Activated T-helper 1 cell treated with anti-CD3 and anti-CD28 coated beads, Interleukin-12 subunit alpha, Interleukin-12 subunit beta, Interleukin-2, Interleukin-4 antibody, amounts not matched to agents 30 ng/mL and 10 ng/mL and 1 ng/mL, durations not matched to agents 14 hours and 24 hours and 36 hours (primary cell): ENCODE results near the gene SYTL3. TPM values are rescaled to one million over a fixed set of nuclear protein-coding genes. Genes with fewer than 3 reads are reported as not detected.
"Not testable (repeated sequence)": the region's sequence is repeated elsewhere in the genome, so short reads cannot be mapped to it uniquely, and the experiment has no call there.

Experiments
- DNase-seq: peaks from one replicate; pipeline ENCODE4 v3.0.0; 2021; ENCODE audit warnings: low spot score
- H3K27ac Mint-ChIP-seq: one replicate; pipeline ENCODE4 v1.8.0; 2021; ENCODE audit warnings: mild to moderate bottlenecking, mixed read lengths
- H3K27me3 Mint-ChIP-seq: one replicate; pipeline ENCODE4 v1.8.0; 2022; ENCODE audit warnings: mild to moderate bottlenecking, moderate library complexity, mixed read lengths; ENCODE audit not compliant: insufficient read depth
- H3K36me3 Mint-ChIP-seq: one replicate; pipeline ENCODE4 v1.8.0; 2021; ENCODE audit warnings: low read depth, mixed read lengths
- H3K4me1 Mint-ChIP-seq: one replicate; pipeline ENCODE4 v1.8.0; 2021; ENCODE audit warnings: low read depth, mixed read lengths
- H3K4me3 Mint-ChIP-seq: one replicate; pipeline ENCODE4 v1.8.0; 2021; ENCODE audit warnings: mild to moderate bottlenecking, moderate library complexity, mixed read lengths
- H3K9me3 Mint-ChIP-seq: one replicate; pipeline ENCODE4 v1.8.0; 2021; ENCODE audit warnings: mixed read lengths
- intact Hi-C: fragments of 100-400 bp; cut with micrococcal nuclease; formaldehyde crosslinking; loops from one replicate; pipeline ENCODE4 v1.15.1; 2024
- total RNA-seq: library from RNA; stranded (reverse); gene quantifications from 2 replicates; pipeline ENCODE4 v1.2.3, GENCODE V29; 2022

The SYTL3 gene
- total RNA-seq, 1 donor from 2014 or later, result 123 TPM

GRCh38 chr6:158627168-158627939 lies 22.5 kb upstream of the SYTL3 start:
- H3K27me3 Mint-ChIP-seq, result no peaks in the 10 kb centered on the region
- H3K4me3 Mint-ChIP-seq, result no peak overlapping the region
- peaks cover 37% of the 10 kb centered on the region for H3K36me3 Mint-ChIP-seq
- H3K27ac Mint-ChIP-seq, result peak overlapping the region; percentile 86
- no peak for DNase-seq
- no peaks in the 10 kb centered on the region for H3K9me3 Mint-ChIP-seq
- peaks cover 14% of the 10 kb centered on the region for H3K4me1 Mint-ChIP-seq
- intact Hi-C loops, result no loop called here

- Mint-ChIP-seq H3K9me3 (no peaks in the 10 kb centered on the region), H3K36me3 (peaks cover 38% of the 10 kb centered on the region)
Observed at GRCh38 chr6:158627940-158628211, 22.0 kb upstream of the SYTL3 start.

GRCh38 chr6:158628542-158628941 lies 21.3 kb upstream of the SYTL3 start:
- Mint-ChIP-seq H3K4me1 (peaks cover 21% of the 10 kb centered on the region), H3K27ac (no peak overlapping the region), H3K27me3 (no peaks in the 10 kb centered on the region), H3K4me3 (no peak overlapping the region), H3K9me3 (no peaks in the 10 kb centered on the region), H3K36me3 (peaks cover 40% of the 10 kb centered on the region)
- intact Hi-C loops, result no loop called here
- no peak for DNase-seq

More at GRCh38 chr6:158627940-158628211, 22.0 kb upstream of the SYTL3 start:
- Mint-ChIP-seq H3K27ac (no peak overlapping the region), H3K4me3 (no peak overlapping the region), H3K27me3 (no peaks in the 10 kb centered on the region), H3K4me1 (peaks cover 16% of the 10 kb centered on the region)
- no peak for DNase-seq
- intact Hi-C loops, result no loop called here

DNA sequence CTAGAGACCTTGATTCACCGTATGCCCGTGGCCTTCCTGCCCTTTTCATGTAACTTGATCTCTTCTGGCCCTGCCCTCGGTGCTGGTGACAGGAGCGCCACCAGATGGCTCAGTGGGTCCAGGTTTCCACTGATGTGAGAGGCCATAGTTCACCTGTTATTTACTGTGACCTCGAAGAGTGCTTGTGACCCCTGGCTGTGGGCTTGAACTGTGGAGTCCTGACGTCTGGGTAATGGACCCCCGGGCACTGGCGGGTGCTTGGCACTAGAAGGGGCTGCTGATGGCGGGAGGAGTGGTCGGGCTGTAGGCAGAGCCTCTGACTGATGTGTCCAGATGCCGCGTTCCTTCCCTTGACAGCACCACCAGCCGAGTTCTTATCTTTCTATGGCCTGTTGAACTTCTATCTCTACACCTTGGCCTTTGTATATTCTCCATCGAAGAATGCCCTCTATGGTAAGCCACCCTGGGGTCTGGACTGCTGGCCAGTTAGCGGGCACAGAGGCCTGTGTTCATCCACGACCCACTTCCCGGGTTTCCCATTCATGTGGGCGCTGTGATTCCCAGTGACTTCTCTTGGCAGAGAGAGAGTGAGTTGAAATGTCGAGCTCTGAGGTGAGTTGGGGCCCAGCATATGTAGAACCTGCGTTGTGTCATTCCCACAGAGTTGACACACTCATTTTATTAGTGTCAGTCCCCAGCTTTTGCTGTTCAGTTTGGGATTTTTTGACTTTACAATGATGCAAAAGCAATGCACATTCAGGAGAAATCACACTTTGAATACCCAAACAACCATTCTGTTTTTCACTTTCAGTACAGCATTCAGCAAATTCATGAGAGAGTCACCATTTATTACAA lies 20.3 kb upstream of the SYTL3 start:
- no peaks in the 10 kb centered on the region for H3K27me3 Mint-ChIP-seq
- peaks cover 43% of the 10 kb centered on the region for H3K36me3 Mint-ChIP-seq
- intact Hi-C loops, result no loop called here
- H3K4me3 Mint-ChIP-seq, result no peak overlapping the region
- H3K4me1 Mint-ChIP-seq, result peaks cover 23% of the 10 kb centered on the region
- no peaks in the 10 kb centered on the region for H3K9me3 Mint-ChIP-seq
- H3K27ac Mint-ChIP-seq, result peak overlapping the region; percentile 8
- no peak for DNase-seq

GRCh38 chr6:158630938-158631616 lies 18.8 kb upstream of the SYTL3 start:
- H3K36me3 Mint-ChIP-seq, result peaks cover 50% of the 10 kb centered on the region
- intact Hi-C loops, result no loop called here
- peak overlapping the region; percentile 45 for H3K27ac Mint-ChIP-seq
- DNase-seq, result no peak
- no peaks in the 10 kb centered on the region for H3K9me3 Mint-ChIP-seq
- H3K4me3 Mint-ChIP-seq, result no peak overlapping the region
- peaks cover 35% of the 10 kb centered on the region for H3K4me1 Mint-ChIP-seq
- H3K27me3 Mint-ChIP-seq, result no peaks in the 10 kb centered on the region

DNA sequence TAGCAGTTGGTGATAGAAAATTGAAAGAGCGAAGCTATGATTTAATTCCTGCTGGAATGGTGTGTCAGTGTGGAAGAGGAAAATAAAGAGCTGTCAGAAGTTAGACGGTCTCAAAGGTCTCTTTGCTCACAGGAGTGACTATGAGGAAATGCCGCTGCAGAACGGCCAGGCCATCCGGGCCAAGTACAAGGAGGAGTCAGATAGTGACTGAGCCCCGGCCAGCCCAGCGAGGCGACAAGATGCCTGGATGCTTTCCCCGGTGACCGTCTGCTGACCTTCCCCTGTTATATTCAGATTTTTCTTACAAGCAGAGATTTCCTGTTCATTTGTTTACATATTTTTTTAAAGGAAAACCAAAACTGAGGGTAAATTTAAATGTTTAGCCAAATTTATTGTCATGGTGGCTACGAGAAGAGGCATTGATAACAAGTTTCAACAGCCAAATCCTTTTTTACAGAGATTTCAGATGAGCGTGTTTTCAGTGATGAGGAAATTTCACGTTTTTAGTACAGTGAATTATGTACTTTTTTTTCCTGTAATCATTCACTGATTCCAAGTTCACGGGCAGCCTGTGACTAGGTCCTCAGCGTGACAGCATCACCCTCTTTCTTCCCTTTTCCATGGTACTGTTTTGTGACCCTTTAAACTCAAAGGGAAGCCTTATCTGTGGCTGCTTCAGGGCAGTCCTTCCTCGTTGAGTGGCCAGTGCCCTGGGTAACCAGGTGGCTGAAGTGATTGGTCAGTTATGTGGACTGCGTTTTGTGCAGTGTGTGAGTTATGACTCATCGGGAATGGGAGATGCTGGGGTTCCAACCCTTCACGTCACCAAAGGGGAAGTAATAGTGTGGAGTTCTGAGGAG lies 17.9 kb upstream of the SYTL3 start:
- intact Hi-C loops, result no loop called here
- peaks cover 35% of the 10 kb centered on the region for H3K4me1 Mint-ChIP-seq

DNA sequence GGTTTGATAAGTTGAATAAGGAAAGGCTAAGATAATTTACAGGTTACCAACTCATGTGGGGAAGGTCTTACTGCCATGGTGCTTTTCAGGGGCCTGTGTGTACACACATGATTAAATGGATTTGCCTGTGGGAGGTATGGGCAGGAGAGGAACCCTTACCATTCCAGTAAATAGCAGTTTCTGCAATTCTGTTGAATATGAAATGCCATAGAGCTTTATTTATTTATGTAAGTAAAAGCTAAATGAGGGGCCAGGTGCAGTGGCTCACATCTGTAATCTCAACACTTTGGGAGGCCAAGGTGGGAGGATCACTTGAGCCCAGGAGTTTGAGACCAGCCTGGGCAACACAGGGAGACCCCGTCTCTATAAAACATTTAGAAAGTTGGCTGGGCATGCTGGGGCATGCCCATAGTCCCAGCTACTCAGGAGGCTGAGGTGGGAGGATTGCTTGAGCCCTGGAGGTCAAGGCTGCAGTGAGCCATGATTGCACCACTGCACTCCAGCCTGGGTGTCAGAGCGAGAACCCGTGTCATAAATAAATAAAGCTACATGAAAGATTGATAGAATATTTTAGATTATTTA lies 17.2 kb upstream of the SYTL3 start:
- H3K9me3 Mint-ChIP-seq, H3K27me3 Mint-ChIP-seq, H3K4me3 Mint-ChIP-seq, DNase-seq, intact Hi-C loops: not testable (repeated sequence)
- Mint-ChIP-seq H3K27ac (peak overlapping the region; percentile 78), H3K36me3 (peaks cover 52% of the 10 kb centered on the region), H3K4me1 (peaks cover 40% of the 10 kb centered on the region)

More for the DNA sequence above, 17.9 kb upstream of the SYTL3 start:
- Mint-ChIP-seq H3K9me3 (no peaks in the 10 kb centered on the region), H3K27ac (peak overlapping the region; percentile 78), H3K4me3 (no peak overlapping the region), H3K36me3 (peaks cover 51% of the 10 kb centered on the region), H3K27me3 (no peaks in the 10 kb centered on the region)
- DNase-seq, result no peak

DNA sequence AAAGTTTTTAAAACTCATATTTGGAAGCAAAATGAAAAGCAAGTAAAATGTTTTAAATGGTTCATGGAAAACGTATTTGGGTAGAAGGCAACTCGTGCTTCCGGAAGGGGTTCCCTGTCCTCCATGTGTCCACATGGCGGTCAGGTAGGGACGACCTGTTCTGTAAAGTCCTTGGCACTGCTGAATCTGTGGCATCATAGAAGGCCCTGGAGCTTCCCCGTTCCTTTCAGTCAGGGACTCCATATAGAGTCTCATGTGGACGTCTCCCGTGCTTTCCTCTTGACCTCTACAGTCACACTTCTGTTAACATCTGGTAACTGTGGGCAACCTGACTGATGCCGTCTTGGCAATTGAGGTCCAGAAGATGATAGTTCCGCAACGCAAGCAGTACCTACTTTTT lies 16.7 kb upstream of the SYTL3 start:
- H3K36me3 Mint-ChIP-seq, result peaks cover 52% of the 10 kb centered on the region
- H3K4me3 Mint-ChIP-seq, result no peak overlapping the region
- DNase-seq, result no peak
- intact Hi-C loops, result no loop called here
- no peaks in the 10 kb centered on the region for H3K9me3 Mint-ChIP-seq
- peaks cover 40% of the 10 kb centered on the region for H3K4me1 Mint-ChIP-seq
- peak overlapping the region; percentile 44 for H3K27ac Mint-ChIP-seq
- no peaks in the 10 kb centered on the region for H3K27me3 Mint-ChIP-seq

- Mint-ChIP-seq H3K27me3 (no peaks in the 10 kb centered on the region), H3K27ac (peak overlapping the region; percentile 47), H3K9me3 (no peaks in the 10 kb centered on the region), H3K36me3 (peaks cover 55% of the 10 kb centered on the region), H3K4me1 (peaks cover 55% of the 10 kb centered on the region), H3K4me3 (no peak overlapping the region)
- DNase-seq, result no peak
- intact Hi-C loops, result no loop called here
Observed at GRCh38 chr6:158634695-158635426, 15.0 kb upstream of the SYTL3 start.

GRCh38 chr6:158635427-158636073 lies 14.3 kb upstream of the SYTL3 start:
- peak overlapping the region; percentile 36 for H3K27ac Mint-ChIP-seq
- H3K36me3 Mint-ChIP-seq, result peaks cover 60% of the 10 kb centered on the region
- no peaks in the 10 kb centered on the region for H3K27me3 Mint-ChIP-seq
- DNase-seq, result no peak
- no peak overlapping the region for H3K4me3 Mint-ChIP-seq
- peaks cover 62% of the 10 kb centered on the region for H3K4me1 Mint-ChIP-seq
- H3K9me3 Mint-ChIP-seq, result no peaks in the 10 kb centered on the region
- intact Hi-C loops, result no loop called here

- Mint-ChIP-seq H3K27me3 (no peaks in the 10 kb centered on the region), H3K4me3 (no peak overlapping the region), H3K9me3 (no peaks in the 10 kb centered on the region), H3K36me3 (peaks cover 60% of the 10 kb centered on the region), H3K27ac (no peak overlapping the region), H3K4me1 (peaks cover 65% of the 10 kb centered on the region)
- no peak for DNase-seq
- intact Hi-C loops, result no loop called here
Observed at GRCh38 chr6:158636778-158637177, 13.1 kb upstream of the SYTL3 start.
